Stomach (tissue), 9 donors: Measurements from ENCODE around the gene SHISAL1. TPM values are rescaled to one million over a fixed set of nuclear protein-coding genes. Genes with fewer than 3 reads are reported as not detected.
"Not testable (repeated sequence)": the region's sequence is repeated elsewhere in the genome, so short reads cannot be mapped to it uniquely, and the experiment has no call there.

Experiments used
- DNase-seq, 2 donors: peaks; one replicate each; pipeline versions ENCODE4 v3.0.0 to v3.0.0-alpha.2; 2013 to 2019
- H3K27ac ChIP-seq, 5 donors: fragments of 200-600 bp in 4 of 5; sonication (generic) in 4 of 5; one replicate each; pipeline ENCODE4 v1.5.1; 2013 to 2019; ENCODE audit warnings: mild to moderate bottlenecking in 1 of 5, moderate library complexity in 1 of 5
- H3K27me3 ChIP-seq, 3 donors: fragments of 200-600 bp; sonication (generic); one replicate each; pipeline ENCODE4 v1.5.1; 2017 to 2019; ENCODE audit warnings: mixed run types in 1 of 3
- H3K36me3 ChIP-seq, 4 donors: fragments of 200-600 bp; sonication (generic); 1 replicate in 3 of 4; 2 replicates in 1 of 4; pipeline ENCODE4 v1.5.1; 2016 to 2019
- H3K4me1 ChIP-seq, 4 donors: fragments of 200-600 bp; sonication (generic); one replicate each; pipeline ENCODE4 v1.5.1; 2016 to 2019
- H3K4me3 ChIP-seq, 4 donors: fragments of 200-600 bp; sonication (generic) in 3 of 4; one replicate each; pipeline ENCODE4 v1.5.1; 2016 to 2019; ENCODE audit warnings: mild to moderate bottlenecking in 1 of 4
- H3K9me3 ChIP-seq, 4 donors: fragments of 200-600 bp; sonication (generic); one replicate each; pipeline ENCODE4 v1.5.1; 2016 to 2019
- EP300 ChIP-seq: sonication (generic); formaldehyde crosslinking; IDR thresholded peaks from one replicate; pipeline ENCODE4 v1.6.1; 2017; ENCODE audit warnings: antibody characterized with exemption
- POLR2A ChIP-seq, 4 donors: fragments of 450-650 bp; IDR thresholded peaks; one replicate each; pipeline ENCODE4 v1.6.1; 2016; ENCODE audit warnings: antibody characterized with exemption in 4 of 4, control low read depth in 2 of 4, mild to moderate bottlenecking in 1 of 4, moderate library complexity in 1 of 4
- POLR2AphosphoS5 ChIP-seq, 3 donors: sonication (generic); formaldehyde crosslinking; IDR thresholded peaks; one replicate each; pipeline ENCODE4 v1.6.1; 2016; ENCODE audit warnings: antibody characterized with exemption in 3 of 3
- WGBS, 5 donors: extraction: QIAGEN DNeasy Blood & Tissue Kit in 3 of 5; methylation state at CpG; one replicate each; pipeline versions ENCODE4 v1.1.5 to v1.1.7; 2013 to 2018; 5-methylcytosine and 5-hydroxymethylcytosine counted together
- intact Hi-C: fragments of 100-400 bp; cut with DNase I; formaldehyde crosslinking; loops from one replicate; pipeline ENCODE4 v1.15.1; 2023; ENCODE audit warnings: low total_unique reads
- polyA plus RNA-seq, 3 donors: library from polyadenylated mRNA; stranded (reverse); fragments of 200-250 nt; gene quantifications; one replicate each; pipeline ENCODE4 v1.2.3, GENCODE V29; 2013
- total RNA-seq, 5 donors: library from RNA; depleted of rRNA; stranded (reverse); fragments of >200 nt; gene quantifications; one replicate each; pipeline versions ENCODE4 v1.1.0 to v1.2.3, GENCODE V29; 2014 to 2016
- TF ChIP-seq, protein P1 (sequence below), 7 experiments: fragments of 450-650 bp in 4 of 7; fragments of 200-600 bp in 3 of 7; sonication (generic) in 3 of 7; IDR thresholded peaks; one replicate each; pipeline ENCODE4 v1.5.1; 2016 to 2019; ENCODE audit warnings: antibody characterized with exemption in 7 of 7, control low read depth in 2 of 7, mild to moderate bottlenecking in 1 of 7
- donor health status: healthy with polysubstance abuse.
- donor health status: Bipolar disorder and iron deficiency.
- donor health status: healthy.

Gene SHISAL1
- total and polyA plus RNA-seq, 8 donors: 0.43 to 19.3 (median 1.2) TPM

GRCh38 chr22:44325718-44326490 lies 13.2 kb upstream of the SHISAL1 start:
- TF ChIP-seq, protein P1, sequence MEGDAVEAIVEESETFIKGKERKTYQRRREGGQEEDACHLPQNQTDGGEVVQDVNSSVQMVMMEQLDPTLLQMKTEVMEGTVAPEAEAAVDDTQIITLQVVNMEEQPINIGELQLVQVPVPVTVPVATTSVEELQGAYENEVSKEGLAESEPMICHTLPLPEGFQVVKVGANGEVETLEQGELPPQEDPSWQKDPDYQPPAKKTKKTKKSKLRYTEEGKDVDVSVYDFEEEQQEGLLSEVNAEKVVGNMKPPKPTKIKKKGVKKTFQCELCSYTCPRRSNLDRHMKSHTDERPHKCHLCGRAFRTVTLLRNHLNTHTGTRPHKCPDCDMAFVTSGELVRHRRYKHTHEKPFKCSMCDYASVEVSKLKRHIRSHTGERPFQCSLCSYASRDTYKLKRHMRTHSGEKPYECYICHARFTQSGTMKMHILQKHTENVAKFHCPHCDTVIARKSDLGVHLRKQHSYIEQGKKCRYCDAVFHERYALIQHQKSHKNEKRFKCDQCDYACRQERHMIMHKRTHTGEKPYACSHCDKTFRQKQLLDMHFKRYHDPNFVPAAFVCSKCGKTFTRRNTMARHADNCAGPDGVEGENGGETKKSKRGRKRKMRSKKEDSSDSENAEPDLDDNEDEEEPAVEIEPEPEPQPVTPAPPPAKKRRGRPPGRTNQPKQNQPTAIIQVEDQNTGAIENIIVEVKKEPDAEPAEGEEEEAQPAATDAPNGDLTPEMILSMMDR (IDR thresholded peaks at IDR 0.05): peak in 3 of 7 experiments; percentile 10 to 20 (median 17)
- no peak for TF ChIP-seq POLR2AphosphoS5 (IDR thresholded peaks at IDR 0.05)
- no peaks in the 10 kb centered on the region for H3K36me3 ChIP-seq
- H3K4me3 ChIP-seq: peak overlapping the region; percentile 45 to 59 (median 50)
- peak in 1 of 2 donors; percentile 68 for DNase-seq
- peaks cover 0 to 66% (median 23%) of the 10 kb centered on the region in 3 donors for H3K27me3 ChIP-seq
- H3K4me1 ChIP-seq: peaks cover 12 to 40% (median 23%) of the 10 kb centered on the region in 4 donors
- no peaks in the 10 kb centered on the region for H3K9me3 ChIP-seq
- WGBS, 5 donors: 10 to 19% (median 17%) methylated on average over 25 of the region's 25 CpGs
- intact Hi-C loops: no loop called here
- peak overlapping the region; percentile 9 to 70 (median 35) for H3K27ac ChIP-seq

DNA sequence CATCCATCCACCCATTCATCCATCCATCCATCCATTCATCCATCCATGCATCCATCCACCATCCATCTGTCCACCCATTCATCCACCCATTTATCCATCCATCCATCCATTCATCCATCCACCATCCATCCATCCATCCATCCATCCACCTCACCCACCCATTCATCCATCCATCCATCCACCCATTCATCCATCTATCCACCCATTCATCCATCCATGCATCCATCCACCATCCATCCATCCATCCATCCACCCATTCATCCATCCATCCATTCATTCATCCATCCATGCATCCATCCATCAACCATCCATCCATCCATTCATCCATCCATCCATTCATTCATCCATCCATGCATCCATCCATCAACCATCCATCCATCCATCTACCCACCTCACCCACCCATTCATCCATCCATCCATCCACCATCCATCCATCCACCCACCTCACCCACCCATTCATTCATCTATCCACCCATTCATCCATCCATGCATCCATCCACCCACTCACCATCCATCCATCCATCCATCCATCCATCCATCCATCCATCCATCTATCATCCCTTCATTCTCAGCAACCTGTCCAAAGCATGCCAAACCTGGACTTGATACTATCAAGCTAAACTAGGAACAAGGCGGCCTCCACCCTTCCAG lies 10.5 kb upstream of the SHISAL1 start:
- H3K27ac ChIP-seq, H3K4me3 ChIP-seq, H3K36me3 ChIP-seq, H3K9me3 ChIP-seq, DNase-seq, intact Hi-C loops: not testable (repeated sequence)
- peaks cover 0 to 39% (median 0%) of the 10 kb centered on the region in 3 donors for H3K27me3 ChIP-seq
- peaks cover 7 to 23% (median 15%) of the 10 kb centered on the region in 4 donors for H3K4me1 ChIP-seq
- WGBS, 5 donors: 86 to 98% (median 94%) methylated on average over 1 of the region's 1 CpG

DNA sequence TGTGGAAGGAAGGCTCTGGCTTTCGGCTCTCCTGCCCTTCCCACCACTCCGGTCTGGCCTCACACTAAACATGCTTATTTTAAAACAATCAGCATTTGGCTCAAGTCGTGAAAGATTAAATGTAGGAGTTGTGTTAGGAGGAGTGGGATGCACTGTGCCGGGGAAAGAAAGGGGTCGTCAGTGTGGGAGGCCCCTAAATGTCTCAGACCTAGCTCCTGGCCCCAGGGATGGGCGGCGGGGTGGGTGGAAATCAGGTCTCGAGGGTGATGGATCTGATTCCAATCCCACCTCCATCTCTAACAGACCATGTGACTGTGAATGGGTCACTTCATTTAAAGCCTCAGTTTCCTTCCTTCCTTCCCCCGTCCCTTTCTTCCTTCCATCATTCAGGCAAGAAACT lies 6.9 kb upstream of the SHISAL1 start:
- intact Hi-C loops: no loop called here
- no peaks in the 10 kb centered on the region for H3K9me3 ChIP-seq
- WGBS, 5 donors: 66 to 86% (median 73%) methylated on average over 9 of the region's 9 CpGs
- TF ChIP-seq, protein P1 (IDR thresholded peaks at IDR 0.05): no peak
- TF ChIP-seq POLR2A (IDR thresholded peaks at IDR 0.05) (no peak), EP300 (no peak), POLR2AphosphoS5 (IDR thresholded peaks at IDR 0.05) (no peak)
- H3K27me3 ChIP-seq: peaks cover 0 to 14% (median 0%) of the 10 kb centered on the region in 3 donors
- no peak overlapping the region for H3K4me3 ChIP-seq
- H3K27ac ChIP-seq: no peak overlapping the region
- no peak for DNase-seq
- peaks cover 0 to under 1% (median 0%) of the 10 kb centered on the region in 4 donors for H3K4me1 ChIP-seq
- H3K36me3 ChIP-seq: no peaks in the 10 kb centered on the region

- no peak overlapping the region for H3K4me3 ChIP-seq
- no peaks in the 10 kb centered on the region for H3K9me3 ChIP-seq
- no peaks in the 10 kb centered on the region for H3K36me3 ChIP-seq
- peaks cover 0 to 7% (median 0%) of the 10 kb centered on the region in 3 donors for H3K27me3 ChIP-seq
- intact Hi-C loops: no loop called here
- no peak for TF ChIP-seq POLR2A (IDR thresholded peaks at IDR 0.05)
- TF ChIP-seq POLR2AphosphoS5 (IDR thresholded peaks at IDR 0.05): no peak
- TF ChIP-seq EP300: no peak
- TF ChIP-seq, protein P1 (IDR thresholded peaks at IDR 0.05): no peak
- DNase-seq: no peak
- no peak overlapping the region for H3K27ac ChIP-seq
- 87 to 93% (median 90%) methylated on average over 6 to 9 of the region's 9 CpGs for WGBS, 5 donors
- peaks cover 0 to 4% (median 0%) of the 10 kb centered on the region in 4 donors for H3K4me1 ChIP-seq
Observed at GRCh38 chr22:44318751-44319150, 6.0 kb upstream of the SHISAL1 start.
